Activated effector memory CD4-positive, alpha-beta T cell treated with anti-CD3 and anti-CD28 coated beads, Interleukin-2, amount 50 U/mL, for 16 hours (primary cell): ENCODE results near the gene SPATC1L.

Source experiments
- DNase-seq: peaks from one replicate; pipeline ENCODE4 v3.0.0-alpha.2; 2020

SPATC1L gene

DNA sequence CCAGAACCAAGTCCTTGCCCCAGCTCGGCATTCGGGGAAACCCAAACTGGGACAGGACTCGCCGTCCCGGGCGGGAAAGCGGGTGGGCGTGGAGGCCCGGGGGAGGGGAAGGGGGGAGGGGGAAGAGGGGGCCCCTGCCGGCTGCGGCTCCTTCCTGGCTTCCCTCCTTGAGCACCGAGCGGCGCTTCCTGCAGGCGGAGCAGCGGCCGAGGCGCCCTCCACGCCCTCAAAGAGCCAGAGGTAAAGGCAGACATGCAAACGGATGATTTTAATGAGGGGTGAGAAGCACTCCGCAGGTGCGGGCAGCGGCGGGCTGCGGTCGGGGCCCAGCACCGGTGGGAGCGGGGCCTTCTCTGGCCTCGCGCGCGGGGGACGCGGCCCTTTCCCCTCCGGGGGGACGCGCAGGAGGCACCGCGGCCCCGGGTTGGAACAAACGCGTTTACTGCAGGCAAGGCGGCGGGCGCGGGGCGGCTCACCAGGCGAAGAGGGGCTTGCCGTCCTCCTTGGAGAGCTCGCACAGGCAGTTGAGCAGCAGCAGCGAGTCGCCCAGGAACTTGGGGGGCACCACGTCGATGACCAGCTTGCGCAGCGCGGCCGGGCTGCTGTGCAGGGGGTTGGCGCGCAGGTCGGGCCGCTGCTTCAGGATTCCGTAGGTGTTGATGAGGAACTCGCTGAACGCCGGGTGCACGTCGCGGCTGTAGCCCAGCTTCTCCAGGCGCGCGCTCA lies 23.2 kb downstream of the SPATC1L start:
- DNase-seq = peak; percentile 62

DNA sequence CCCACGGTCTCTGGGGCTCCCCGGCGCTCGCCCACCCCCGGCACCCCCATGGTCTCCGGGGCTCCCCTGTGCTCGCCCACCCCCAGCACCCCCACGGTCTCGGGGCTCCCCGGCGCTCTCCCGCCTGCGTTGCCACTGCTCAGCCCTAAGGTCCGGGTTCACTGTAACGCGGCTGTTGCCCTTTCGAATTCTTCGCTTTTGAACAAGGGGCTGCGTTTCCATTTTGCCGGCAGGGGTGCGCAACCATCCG lies 23.7 kb downstream of the SPATC1L start:
- DNase-seq = no peak

DNA sequence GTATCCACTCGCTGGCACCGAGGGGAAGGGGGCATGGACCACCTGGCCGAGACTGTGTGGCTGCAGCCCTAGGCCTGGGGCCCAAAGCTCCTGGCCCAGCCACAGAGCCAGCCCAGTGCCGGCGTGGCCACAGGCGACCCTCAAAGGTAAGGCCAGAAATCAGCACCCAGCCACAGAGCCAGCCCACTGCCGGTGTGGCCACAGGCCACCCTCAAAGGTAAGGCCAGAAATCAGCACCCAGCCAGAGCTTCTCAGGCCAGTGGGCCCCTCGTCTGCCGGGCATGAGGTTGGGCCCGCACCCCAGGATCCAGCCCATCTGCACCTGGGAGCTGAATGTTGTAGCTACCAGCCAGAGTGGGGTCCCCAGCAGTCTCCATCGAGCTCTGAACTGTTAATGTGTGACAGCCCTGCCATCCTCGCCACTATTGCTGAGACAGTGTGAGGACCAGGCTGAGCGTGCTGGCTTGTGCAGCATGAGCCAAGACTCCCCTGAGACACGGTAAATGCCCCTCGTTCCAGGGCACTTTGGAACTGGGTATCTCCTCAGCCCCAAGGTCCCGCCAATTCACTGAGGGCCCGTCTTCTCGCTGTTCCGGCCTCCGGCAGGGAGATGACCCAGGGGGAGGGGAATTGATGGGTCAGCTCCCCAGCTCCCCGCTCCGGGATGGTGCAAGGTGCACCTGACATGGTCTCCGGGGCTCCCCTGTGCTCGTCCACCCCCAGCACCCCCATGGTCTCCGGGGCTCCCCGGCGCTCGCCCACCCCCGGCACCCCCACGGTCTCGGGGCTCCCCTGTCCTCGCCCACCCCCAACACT lies 24.2 kb downstream of the SPATC1L start:
- peak; percentile 59 for DNase-seq

DNA sequence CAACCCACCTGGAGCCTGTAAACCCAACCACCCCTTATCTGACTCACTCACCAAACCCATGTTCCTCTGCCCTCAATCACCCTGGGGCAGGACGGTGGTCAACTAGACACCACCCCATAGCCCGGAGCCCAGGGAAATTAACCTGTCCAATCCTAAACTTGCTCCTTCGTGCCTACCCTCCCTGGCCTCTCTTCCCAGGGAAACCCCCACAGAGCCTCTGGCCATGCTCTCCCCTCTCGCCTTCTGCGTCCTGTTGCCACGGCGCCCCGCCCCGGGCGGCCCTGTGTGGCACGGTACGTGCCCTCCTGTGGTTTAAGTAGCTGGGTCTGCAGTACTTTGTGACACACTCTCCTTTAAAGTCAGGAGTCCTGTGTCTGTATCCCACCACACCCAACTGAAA lies 24.9 kb downstream of the SPATC1L start:
- peak; percentile 50 for DNase-seq

- DNase-seq = peak; percentile 45
Measured at GRCh38 chr21:46158666-46159300, 25.5 kb downstream of the SPATC1L start.

DNA sequence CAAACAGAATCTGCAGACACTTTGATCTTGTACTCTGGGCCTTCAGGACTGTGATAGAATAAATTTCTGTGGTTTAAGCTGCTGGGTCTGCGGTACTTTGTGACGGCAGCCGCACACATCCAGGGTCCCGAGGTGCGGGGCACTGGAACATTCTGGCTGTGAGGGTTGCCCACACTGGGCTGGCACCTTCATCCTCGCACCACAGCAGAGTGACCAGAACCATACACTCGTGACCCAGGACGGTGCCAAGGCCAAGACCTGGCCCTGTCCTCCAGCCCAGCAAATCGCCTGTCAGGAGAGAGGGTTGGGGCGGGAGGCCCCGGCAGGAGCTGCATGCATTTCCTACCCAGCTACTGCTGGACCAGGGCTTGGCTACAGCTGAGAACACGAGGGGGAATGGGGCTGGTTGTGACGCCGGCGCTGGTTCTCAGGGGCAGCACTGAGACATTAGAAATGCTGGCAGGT lies 26.2 kb downstream of the SPATC1L start:
- DNase-seq = peak; percentile 56

- peak; percentile 34 for DNase-seq
Measured at GRCh38 chr21:46157396-46157986, 26.8 kb downstream of the SPATC1L start.

- DNase-seq = no peak
Measured at GRCh38 chr21:46156678-46157077, 27.6 kb downstream of the SPATC1L start.

- DNase-seq = peak; percentile 37
Measured at GRCh38 chr21:46156378-46156645, 27.9 kb downstream of the SPATC1L start.

DNA sequence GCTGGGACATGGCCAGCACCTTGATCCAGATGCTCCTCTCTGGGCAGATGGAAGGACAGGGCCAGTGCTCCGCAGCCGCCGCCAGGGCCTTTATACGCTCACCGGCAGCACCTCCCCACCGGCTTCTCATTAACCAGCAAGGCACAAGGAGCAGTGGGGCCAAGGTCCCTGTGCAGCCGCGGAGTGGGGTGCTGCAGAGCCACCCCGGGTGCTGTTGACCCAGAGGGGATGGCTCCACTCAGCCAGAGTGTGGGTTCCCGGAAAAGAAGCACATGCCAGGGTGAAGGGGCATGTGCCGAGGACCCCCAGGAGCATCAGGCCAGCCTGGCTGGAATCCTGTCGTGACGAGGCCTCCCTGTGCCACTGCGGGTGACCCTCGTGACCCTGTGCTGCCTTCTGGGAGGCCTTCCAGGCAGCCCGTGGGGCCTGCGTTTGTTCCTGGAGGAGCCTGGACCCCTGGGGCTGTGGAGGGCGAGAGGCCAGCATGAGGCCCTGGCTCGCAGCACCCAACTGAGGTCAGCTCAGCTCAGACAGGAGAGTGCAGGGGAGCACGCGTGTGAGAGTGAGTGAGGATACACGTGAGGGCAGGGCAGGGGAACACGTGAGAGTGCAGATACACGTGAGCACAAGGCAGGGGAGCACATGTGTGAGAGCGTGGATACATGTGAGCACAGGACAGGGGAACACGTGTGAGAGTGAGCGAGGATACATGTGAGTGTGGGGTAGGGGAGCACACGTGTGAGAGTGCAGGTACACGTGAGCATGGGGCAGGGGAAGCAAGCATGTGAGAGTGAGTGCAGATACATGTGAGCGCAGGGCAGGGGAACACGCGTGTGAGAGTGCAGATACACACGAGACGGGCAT lies 28.5 kb downstream of the SPATC1L start, which contains the start of gene FTCD:
FTCD (minus strand) TSS at position 66 of the 864 bp plus-strand sequence; CDS start at position 10, 56 bp downstream.
- DNase-seq = peak; percentile 50

GRCh38 chr21:46154955-46155513 lies 29.2 kb downstream of the SPATC1L start:
- peak; percentile 46 for DNase-seq

DNA sequence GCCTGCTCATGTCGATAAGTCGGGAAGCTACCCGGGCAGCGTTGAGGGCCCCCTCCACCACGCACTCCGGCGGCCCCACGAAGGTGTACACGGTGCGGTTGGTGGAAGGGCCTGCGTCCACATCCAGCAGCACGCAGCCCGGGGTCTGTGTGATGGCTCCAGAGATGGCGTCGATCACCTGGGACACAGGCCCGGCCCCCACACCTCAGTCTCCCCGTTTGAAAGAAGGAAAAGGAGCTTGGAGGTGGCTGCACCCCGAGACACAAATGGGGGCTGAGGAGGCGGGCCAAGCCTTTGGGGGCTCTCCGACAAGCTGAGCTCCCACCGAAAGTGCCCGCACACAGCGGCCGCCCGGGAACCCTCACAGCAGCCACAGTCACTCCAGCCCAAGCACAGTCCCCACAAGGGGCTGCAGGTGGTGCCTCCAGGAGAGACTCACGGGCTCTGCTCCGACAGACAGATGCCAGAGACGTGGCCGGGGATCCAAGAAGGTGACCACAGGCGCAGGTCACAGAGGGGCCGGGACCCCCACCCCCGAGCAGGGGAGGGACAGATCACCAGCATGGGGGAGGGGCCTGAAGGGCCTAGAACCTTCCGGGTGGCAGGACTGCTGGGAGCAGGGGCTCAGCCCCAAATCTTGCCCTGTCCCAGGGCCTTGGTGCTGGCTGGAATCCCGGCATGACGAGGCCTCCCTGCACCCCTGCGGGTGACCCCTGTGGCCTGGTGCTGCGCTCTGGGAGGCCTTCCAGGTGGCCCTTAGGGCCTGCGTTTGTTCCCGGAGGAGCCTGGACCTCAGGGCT lies 29.9 kb downstream of the SPATC1L start:
- peak; percentile 61 for DNase-seq

GRCh38 chr21:46153247-46154154 lies 30.8 kb downstream of the SPATC1L start:
- peak; percentile 78 for DNase-seq

GRCh38 chr21:46152927-46153246 lies 31.4 kb downstream of the SPATC1L start:
- DNase-seq = peak; percentile 59

DNA sequence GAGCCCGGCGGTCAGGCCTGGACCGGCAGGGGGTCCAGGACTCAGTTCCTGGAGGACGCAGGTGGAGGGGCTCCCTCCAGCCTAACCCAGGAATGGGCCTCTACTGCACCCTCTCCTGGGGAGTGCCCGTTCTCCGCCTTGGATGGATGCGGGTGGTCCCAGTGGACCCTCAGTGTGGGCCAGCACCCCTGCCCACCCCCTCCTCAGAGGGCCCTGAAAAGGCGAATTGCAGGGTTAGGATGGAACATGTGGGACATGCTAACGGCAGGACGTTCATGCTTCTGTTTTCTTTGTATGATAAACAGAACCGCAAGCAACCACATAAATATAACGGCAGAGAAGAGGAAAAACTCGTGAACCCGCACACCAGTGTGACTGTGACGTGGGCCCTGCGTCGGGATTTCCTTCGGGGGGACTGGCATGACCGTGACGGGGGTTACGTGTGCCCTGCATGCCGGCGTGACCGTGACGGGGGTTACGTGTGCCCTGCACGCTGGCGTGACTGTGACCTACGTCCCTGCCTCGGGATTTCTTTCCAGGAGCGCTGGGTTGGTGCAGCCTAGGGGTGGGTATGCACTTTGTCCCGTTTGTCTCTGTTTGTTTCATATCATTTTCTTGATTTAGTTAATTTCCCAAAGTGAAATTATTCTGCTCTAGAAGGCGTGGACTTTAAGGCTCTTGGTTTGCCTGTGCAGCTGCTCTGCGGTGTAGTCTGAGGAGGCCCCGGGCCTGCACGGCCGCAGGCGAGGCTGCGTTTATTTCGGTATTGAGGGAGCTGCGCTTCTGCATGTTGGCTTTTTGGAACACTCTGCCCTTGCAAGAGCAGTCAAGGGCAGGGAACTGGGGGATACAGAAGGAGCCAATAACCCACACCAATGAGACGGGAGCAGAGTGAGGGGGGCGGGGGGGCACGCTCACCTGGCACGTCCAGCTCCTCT lies 32.0 kb downstream of the SPATC1L start:
- DNase-seq = peak; percentile 46

GRCh38 chr21:46151261-46151988 lies 32.8 kb downstream of the SPATC1L start:
- DNase-seq = peak; percentile 53

DNA sequence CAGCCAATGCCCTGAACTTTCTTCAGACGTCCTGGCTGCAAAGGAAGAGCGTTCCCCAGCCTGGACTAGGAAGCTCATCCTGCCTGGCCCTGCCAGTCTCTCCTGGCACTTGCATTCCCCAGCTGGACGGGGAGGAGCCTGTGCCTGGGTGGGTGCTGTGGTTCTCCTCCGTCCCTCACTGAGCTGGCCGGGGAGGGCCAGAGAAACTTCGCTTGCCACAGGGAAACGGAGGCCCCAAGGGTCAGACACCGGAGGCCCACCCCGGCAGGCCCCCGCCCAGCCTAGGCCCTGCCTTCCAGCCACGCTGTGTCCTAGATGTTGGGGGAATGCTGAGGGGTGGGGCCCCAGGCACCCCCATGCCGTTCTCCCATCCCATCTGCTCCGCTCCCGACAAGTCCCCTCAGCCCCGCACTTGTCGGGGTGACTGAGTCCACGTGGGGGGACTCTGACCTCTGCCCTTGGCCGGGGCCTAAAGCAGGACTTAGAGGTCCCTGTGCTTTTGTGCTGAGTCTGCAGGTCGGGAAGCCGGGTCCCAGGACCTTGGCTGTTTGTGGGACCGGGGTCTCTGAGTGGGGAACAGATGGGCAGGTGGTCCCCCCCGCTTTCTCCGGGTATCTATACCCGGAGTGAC lies 33.7 kb downstream of the SPATC1L start:
- DNase-seq = peak; percentile 54

- DNase-seq = peak; percentile 54
Measured at GRCh38 chr21:46150073-46150472, 34.2 kb downstream of the SPATC1L start.
